Neural crest cell (in vitro differentiated cells): Measurements from ENCODE around the gene EPDR1. TPM values are rescaled to one million over a fixed set of nuclear protein-coding genes. Genes with fewer than 3 reads are reported as not detected.

ENCODE experiments used
- DNase-seq: peaks from one replicate; pipeline ENCODE4 v3.0.0; 2021; ENCODE audit warnings: low read depth, mixed read lengths, low spot score
- H3K27ac Mint-ChIP-seq: one replicate; pipeline ENCODE4 v1.8.0; 2021; ENCODE audit warnings: mild to moderate bottlenecking, mixed read lengths; ENCODE audit not compliant: unreplicated experiment
- H3K27me3 Mint-ChIP-seq: 2 replicates; pipeline ENCODE4 v1.8.0; 2021; ENCODE audit warnings: low read depth, mild to moderate bottlenecking, mixed read lengths
- H3K36me3 Mint-ChIP-seq: 2 replicates; pipeline ENCODE4 v1.8.0; 2021; ENCODE audit warnings: low read depth, mild to moderate bottlenecking, mixed read lengths
- H3K4me1 Mint-ChIP-seq: 2 replicates; pipeline ENCODE4 v1.8.0; 2021; ENCODE audit warnings: mixed read lengths
- H3K4me3 Mint-ChIP-seq: one replicate; pipeline ENCODE4 v1.8.0; 2021; ENCODE audit warnings: mild to moderate bottlenecking, mixed read lengths
- H3K9me3 Mint-ChIP-seq: 2 replicates; pipeline ENCODE4 v1.8.0; 2021; ENCODE audit warnings: mixed read lengths
- total RNA-seq: library from RNA; stranded (reverse); gene quantifications from 2 replicates; pipeline ENCODE4 v1.2.1, GENCODE V29; 2021
- TF ChIP-seq, protein P1 (sequence below): fragments of 200-600 bp; sonication (generic); conservative IDR thresholded peaks from 2 replicates; pipeline ENCODE4 v1.5.0; 2021; ENCODE audit warnings: antibody characterized with exemption, mild to moderate bottlenecking

The EPDR1 gene
- total RNA-seq, 1 donor from 2014 or later = 4.1 TPM

- H3K36me3 Mint-ChIP-seq = no peaks in the 10 kb centered on the region
- H3K4me1 Mint-ChIP-seq = no peaks in the 10 kb centered on the region
- no peaks in the 10 kb centered on the region for H3K9me3 Mint-ChIP-seq
- no peak overlapping the region for H3K27ac Mint-ChIP-seq
- DNase-seq = no peak
- TF ChIP-seq, protein P1, sequence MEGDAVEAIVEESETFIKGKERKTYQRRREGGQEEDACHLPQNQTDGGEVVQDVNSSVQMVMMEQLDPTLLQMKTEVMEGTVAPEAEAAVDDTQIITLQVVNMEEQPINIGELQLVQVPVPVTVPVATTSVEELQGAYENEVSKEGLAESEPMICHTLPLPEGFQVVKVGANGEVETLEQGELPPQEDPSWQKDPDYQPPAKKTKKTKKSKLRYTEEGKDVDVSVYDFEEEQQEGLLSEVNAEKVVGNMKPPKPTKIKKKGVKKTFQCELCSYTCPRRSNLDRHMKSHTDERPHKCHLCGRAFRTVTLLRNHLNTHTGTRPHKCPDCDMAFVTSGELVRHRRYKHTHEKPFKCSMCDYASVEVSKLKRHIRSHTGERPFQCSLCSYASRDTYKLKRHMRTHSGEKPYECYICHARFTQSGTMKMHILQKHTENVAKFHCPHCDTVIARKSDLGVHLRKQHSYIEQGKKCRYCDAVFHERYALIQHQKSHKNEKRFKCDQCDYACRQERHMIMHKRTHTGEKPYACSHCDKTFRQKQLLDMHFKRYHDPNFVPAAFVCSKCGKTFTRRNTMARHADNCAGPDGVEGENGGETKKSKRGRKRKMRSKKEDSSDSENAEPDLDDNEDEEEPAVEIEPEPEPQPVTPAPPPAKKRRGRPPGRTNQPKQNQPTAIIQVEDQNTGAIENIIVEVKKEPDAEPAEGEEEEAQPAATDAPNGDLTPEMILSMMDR = no peak
- H3K27me3 Mint-ChIP-seq = no peaks in the 10 kb centered on the region
- H3K4me3 Mint-ChIP-seq = no peak overlapping the region
These were observed 9.9 kb downstream of the EPDR1 start for GRCh38 chr7:37930226-37930948.

DNA sequence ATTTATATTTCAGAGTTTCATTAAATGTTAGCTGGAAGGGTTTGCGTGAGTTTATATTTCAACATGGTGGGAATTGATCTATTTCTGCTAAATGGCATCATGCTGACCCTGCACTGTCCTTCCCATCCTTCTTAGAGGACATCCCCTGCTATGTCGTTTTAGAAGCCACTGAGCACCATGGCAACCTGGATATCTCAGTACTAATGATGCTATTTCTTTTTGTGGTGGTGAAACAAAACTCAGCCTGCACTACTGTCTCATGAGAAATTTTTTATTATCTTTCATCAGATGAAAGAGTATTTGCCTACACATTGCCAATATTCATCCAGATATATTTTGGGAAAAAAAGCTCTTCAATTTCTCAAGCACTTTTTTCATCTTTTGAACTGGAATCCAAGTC is 12.1 kb downstream of the EPDR1 start:
- no peak for DNase-seq
- peaks cover 6% of the 10 kb centered on the region for H3K36me3 Mint-ChIP-seq
- no peak overlapping the region for H3K4me3 Mint-ChIP-seq
- no peaks in the 10 kb centered on the region for H3K4me1 Mint-ChIP-seq
- H3K27me3 Mint-ChIP-seq = no peaks in the 10 kb centered on the region
- peaks cover 3% of the 10 kb centered on the region for H3K9me3 Mint-ChIP-seq
- H3K27ac Mint-ChIP-seq = no peak overlapping the region
- TF ChIP-seq, protein P1 = no peak

DNA sequence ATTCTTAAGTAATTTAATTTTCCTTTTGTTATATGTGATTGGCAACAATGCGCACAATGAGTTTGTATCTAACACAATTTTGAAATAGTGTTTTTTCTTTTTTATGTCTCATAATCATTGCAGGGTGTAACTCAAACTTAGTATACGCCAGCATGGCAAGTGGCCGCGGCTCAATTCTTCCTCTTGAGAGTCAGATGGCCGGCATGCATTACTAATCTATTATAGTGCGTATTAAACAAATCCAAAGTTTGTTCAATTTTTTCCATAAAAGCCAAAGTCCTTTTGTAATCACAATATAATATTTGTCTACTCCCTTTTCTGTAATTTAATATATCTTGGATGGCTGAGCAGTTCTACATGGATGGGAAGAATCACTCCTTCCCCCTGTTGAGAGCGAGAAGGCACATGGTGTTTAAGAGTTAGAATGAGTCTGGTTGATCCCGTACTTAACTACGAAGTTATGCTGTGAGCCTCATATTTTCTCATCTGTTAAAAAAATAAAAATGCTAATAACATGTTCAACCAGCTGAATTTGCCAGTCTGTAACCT is 12.7 kb downstream of the EPDR1 start:
- Mint-ChIP-seq H3K4me1 (no peaks in the 10 kb centered on the region), H3K9me3 (peaks cover 3% of the 10 kb centered on the region), H3K27ac (no peak overlapping the region), H3K27me3 (no peaks in the 10 kb centered on the region), H3K4me3 (no peak overlapping the region), H3K36me3 (peaks cover 6% of the 10 kb centered on the region)
- TF ChIP-seq, protein P1 = no peak
- DNase-seq = no peak

GRCh38 chr7:37942934-37943610 is 22.6 kb downstream of the EPDR1 start:
- peak; percentile 10 for DNase-seq
- H3K27ac Mint-ChIP-seq = peak overlapping the region; percentile 84

DNA sequence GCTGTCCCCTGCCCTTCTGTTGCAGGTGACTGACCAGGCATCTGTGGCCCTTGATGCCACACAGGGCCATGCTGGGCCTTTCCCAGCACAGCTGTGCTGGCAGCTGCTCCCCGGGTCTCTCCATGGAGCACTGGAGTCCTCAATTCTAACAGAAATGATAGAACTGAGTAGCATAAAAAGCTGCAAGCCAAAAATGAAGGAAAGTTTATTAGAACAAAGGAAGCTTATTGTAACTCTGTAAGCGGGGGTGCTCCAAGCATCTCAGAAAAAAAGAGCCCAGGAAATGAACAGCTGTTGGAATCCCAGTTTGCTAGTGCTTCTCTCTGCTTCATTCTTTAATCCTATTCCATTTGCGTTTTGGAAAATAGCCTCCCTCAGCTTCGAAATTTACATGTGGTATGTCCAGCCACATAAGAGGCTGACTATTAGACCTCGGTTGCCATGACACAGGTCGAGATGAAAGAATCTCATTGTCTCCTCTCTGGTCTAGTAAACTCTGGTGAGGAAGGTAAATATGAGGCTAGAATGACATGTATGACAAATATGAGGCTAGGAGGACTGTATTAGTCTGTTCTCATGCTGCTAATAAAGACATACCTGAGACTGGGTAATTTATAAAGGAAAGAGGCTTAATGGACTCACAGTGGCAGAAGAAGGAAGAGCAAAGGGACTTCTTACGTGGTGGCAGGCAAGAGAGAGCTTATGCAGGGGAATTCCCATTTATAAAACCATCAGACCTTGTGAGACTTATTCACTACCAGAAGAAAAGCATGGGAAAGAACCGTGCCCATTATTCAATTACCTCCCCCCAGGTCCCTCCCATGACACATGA is 23.7 kb downstream of the EPDR1 start:
- TF ChIP-seq, protein P1 = no peak
- H3K27me3 Mint-ChIP-seq = no peaks in the 10 kb centered on the region
- H3K36me3 Mint-ChIP-seq = no peaks in the 10 kb centered on the region
- H3K9me3 Mint-ChIP-seq = no peaks in the 10 kb centered on the region
- DNase-seq = no peak
- H3K4me1 Mint-ChIP-seq = peaks cover 22% of the 10 kb centered on the region
- H3K27ac Mint-ChIP-seq = no peak overlapping the region
- H3K4me3 Mint-ChIP-seq = no peak overlapping the region

More at GRCh38 chr7:37942934-37943610, 22.6 kb downstream of the EPDR1 start:
- no peaks in the 10 kb centered on the region for H3K9me3 Mint-ChIP-seq
- H3K4me1 Mint-ChIP-seq = peaks cover 22% of the 10 kb centered on the region
- no peaks in the 10 kb centered on the region for H3K27me3 Mint-ChIP-seq
- no peaks in the 10 kb centered on the region for H3K36me3 Mint-ChIP-seq
- TF ChIP-seq, protein P1 = no peak
- no peak overlapping the region for H3K4me3 Mint-ChIP-seq
